PC-9 (cell line): Measurements from ENCODE around the gene ANGPTL7.

Experiments used
- EZH2 ChIP-seq: fragments of 200-600 bp; sonication (generic); IDR thresholded peaks from 2 replicates; pipeline ENCODE4 v1.8.0; 2017; ENCODE audit warnings: antibody characterized with exemption, low read depth
- TF ChIP-seq, protein P1 (sequence below): fragments of 200-600 bp; sonication (generic); conservative IDR thresholded peaks from 2 replicates; pipeline ENCODE4 v1.6.1; 2017; ENCODE audit warnings: mixed run types, antibody characterized with exemption, mild to moderate bottlenecking, moderate library complexity

DNA sequence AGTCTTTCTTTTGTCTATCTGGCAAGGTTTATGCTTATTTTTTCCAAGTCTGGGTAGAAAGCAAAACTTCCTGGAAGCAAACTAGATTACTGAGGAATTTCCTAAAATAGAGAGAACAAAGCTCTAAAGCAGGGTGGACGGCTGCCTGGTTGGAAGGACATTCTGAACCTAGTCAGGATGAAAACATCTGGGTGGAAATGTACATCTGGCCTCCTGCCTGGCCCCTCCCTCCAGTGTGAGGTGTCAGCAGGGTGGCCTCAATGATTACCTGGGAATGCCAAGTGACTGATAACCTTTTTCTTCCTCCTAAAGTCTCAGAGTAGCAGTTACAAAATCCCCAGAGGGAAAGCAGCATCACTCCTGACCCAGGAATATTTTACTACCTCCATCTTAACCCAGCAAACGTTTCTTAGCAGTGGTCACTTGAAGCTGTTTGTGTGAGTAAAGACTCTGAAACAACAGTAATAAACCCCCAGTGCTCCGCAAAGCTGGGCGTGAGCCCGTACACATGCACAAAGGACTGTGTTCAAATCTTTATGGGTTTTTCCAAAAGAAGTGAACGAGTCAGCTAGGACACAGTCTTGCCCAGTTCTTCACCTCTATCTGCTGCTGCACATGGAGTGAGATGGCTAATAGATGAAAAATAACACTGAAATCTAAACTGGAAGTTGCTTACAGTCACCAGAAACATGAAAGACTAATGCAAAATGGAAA lies 18.9 kb downstream of the ANGPTL7 start:
- TF ChIP-seq EZH2, result no peak
- TF ChIP-seq, protein P1, sequence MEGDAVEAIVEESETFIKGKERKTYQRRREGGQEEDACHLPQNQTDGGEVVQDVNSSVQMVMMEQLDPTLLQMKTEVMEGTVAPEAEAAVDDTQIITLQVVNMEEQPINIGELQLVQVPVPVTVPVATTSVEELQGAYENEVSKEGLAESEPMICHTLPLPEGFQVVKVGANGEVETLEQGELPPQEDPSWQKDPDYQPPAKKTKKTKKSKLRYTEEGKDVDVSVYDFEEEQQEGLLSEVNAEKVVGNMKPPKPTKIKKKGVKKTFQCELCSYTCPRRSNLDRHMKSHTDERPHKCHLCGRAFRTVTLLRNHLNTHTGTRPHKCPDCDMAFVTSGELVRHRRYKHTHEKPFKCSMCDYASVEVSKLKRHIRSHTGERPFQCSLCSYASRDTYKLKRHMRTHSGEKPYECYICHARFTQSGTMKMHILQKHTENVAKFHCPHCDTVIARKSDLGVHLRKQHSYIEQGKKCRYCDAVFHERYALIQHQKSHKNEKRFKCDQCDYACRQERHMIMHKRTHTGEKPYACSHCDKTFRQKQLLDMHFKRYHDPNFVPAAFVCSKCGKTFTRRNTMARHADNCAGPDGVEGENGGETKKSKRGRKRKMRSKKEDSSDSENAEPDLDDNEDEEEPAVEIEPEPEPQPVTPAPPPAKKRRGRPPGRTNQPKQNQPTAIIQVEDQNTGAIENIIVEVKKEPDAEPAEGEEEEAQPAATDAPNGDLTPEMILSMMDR, result no peak
